Breast epithelium (tissue), 4 donors: Measurements from ENCODE around the gene RPS6KA1. TPM values are rescaled to one million over a fixed set of nuclear protein-coding genes. Genes with fewer than 3 reads are reported as not detected.
A peak's percentile ranks its signal among the peaks of the same experiment; 100 is the strongest.
"Not testable (repeated sequence)": the region's sequence is repeated elsewhere in the genome, so short reads cannot be mapped to it uniquely, and the experiment has no call there.

Experiments used
- DNase-seq, 2 donors: peaks; one replicate each; pipeline ENCODE4 v3.0.0-alpha.2; 2019; ENCODE audit warnings: low spot score in 2 of 2
- H3K27ac ChIP-seq, 2 donors: fragments of 200-600 bp; sonication (generic) in 1 of 2; one replicate each; pipeline ENCODE4 v1.5.1; 2016 to 2019; ENCODE audit warnings: mild to moderate bottlenecking in 1 of 2
- H3K27me3 ChIP-seq, 2 donors: fragments of 200-600 bp; sonication (generic) in 1 of 2; one replicate each; pipeline versions ENCODE4 v1.5.1 to v1.6.0; 2017 to 2019; ENCODE audit warnings: control low read depth in 1 of 2, mild to moderate bottlenecking in 1 of 2
- H3K36me3 ChIP-seq: fragments of 200-600 bp; one replicate; pipeline ENCODE4 v1.5.1; 2019
- H3K4me1 ChIP-seq, 2 donors: fragments of 200-600 bp; sonication (generic); one replicate each; pipeline ENCODE4 v1.5.1; 2016 to 2019; ENCODE audit warnings: control low read depth in 1 of 2
- H3K4me3 ChIP-seq, 3 donors: fragments of 200-600 bp; sonication (generic); 1 replicate in 2 of 3; 2 replicates in 1 of 3; pipeline ENCODE4 v1.5.1; 2016 to 2019; ENCODE audit warnings: mild to moderate bottlenecking in 3 of 3, moderate library complexity in 2 of 3
- H3K9me3 ChIP-seq, 2 donors: fragments of 200-600 bp; sonication (generic) in 1 of 2; one replicate each; pipeline ENCODE4 v1.5.1; 2016 to 2019; ENCODE audit warnings: control low read depth in 1 of 2
- CTCF ChIP-seq, 3 donors: fragments of 450-650 bp; IDR thresholded peaks; one replicate each; pipeline ENCODE4 v1.5.1; 2016 to 2017; ENCODE audit warnings: antibody characterized with exemption in 3 of 3, mild to moderate bottlenecking in 3 of 3, moderate library complexity in 3 of 3
- POLR2A ChIP-seq: fragments of 450-650 bp; IDR thresholded peaks from one replicate; pipeline ENCODE4 v1.6.1; 2016; ENCODE audit warnings: antibody characterized with exemption, mild to moderate bottlenecking, moderate library complexity
- POLR2AphosphoS5 ChIP-seq, 3 donors: sonication (generic); formaldehyde crosslinking; IDR thresholded peaks; one replicate each; pipeline ENCODE4 v1.6.1; 2017; ENCODE audit warnings: antibody characterized with exemption in 3 of 3
- intact Hi-C: fragments of 100-400 bp; cut with DNase I; formaldehyde crosslinking; loops from one replicate; pipeline ENCODE4 v1.15.1; 2023; ENCODE audit warnings: low total_unique reads
- total RNA-seq, 3 donors: library from RNA; depleted of rRNA; stranded (reverse); fragments of >200 nt; gene quantifications; one replicate each; pipeline ENCODE4 v1.1.0, GENCODE V29; 2016

Gene RPS6KA1
- total RNA-seq, 3 donors from 2014 or later = 12.5 to 43.0 (median 30.8) TPM

GRCh38 chr1:26581287-26581651 lies 51.7 kb downstream of the RPS6KA1 start:
- intact Hi-C loops = no loop called here
- Histone ChIP-seq H3K27me3 (no peaks in the 10 kb centered on the region), H3K27ac (no peak overlapping the region), H3K4me3 (no peak overlapping the region), H3K36me3 (no peaks in the 10 kb centered on the region), H3K9me3 (no peaks in the 10 kb centered on the region), H3K4me1 (no peaks in the 10 kb centered on the region)
- no peak for TF ChIP-seq POLR2A
- no peak for TF ChIP-seq POLR2AphosphoS5 (IDR thresholded peaks at IDR 0.05)
- no peak for TF ChIP-seq CTCF (IDR thresholded peaks at IDR 0.05)
- DNase-seq = no peak

- intact Hi-C loops = no loop called here
Observed at GRCh38 chr1:26582053-26582835, 52.7 kb downstream of the RPS6KA1 start.

GRCh38 chr1:26582836-26583460 lies 53.4 kb downstream of the RPS6KA1 start:
- H3K4me3 ChIP-seq = no peak overlapping the region
- no peaks in the 10 kb centered on the region for H3K4me1 ChIP-seq
- no peak overlapping the region for H3K27ac ChIP-seq
- peak in 1 of 2 donors; percentile 38 for DNase-seq
- TF ChIP-seq POLR2A (no peak), POLR2AphosphoS5 (IDR thresholded peaks at IDR 0.05) (no peak), CTCF (IDR thresholded peaks at IDR 0.05) (no peak)
- no peaks in the 10 kb centered on the region for H3K36me3 ChIP-seq
- H3K27me3 ChIP-seq = no peaks in the 10 kb centered on the region
- intact Hi-C loops = no loop called here
- H3K9me3 ChIP-seq = no peaks in the 10 kb centered on the region

More at GRCh38 chr1:26582053-26582835, 52.7 kb downstream of the RPS6KA1 start:
- no peaks in the 10 kb centered on the region for H3K4me1 ChIP-seq
- no peaks in the 10 kb centered on the region for H3K9me3 ChIP-seq
- no peaks in the 10 kb centered on the region for H3K27me3 ChIP-seq
- TF ChIP-seq POLR2AphosphoS5 (IDR thresholded peaks at IDR 0.05) (no peak), POLR2A (no peak), CTCF (IDR thresholded peaks at IDR 0.05) (no peak)
- no peaks in the 10 kb centered on the region for H3K36me3 ChIP-seq
- H3K27ac ChIP-seq = no peak overlapping the region
- H3K4me3 ChIP-seq = no peak overlapping the region
- peak in 1 of 2 donors; percentile 6 for DNase-seq

GRCh38 chr1:26583646-26584485 lies 54.3 kb downstream of the RPS6KA1 start:
- peak in 1 of 2 donors; percentile 0 for DNase-seq
- intact Hi-C loops = no loop called here
- Histone ChIP-seq H3K27ac (no peak overlapping the region), H3K27me3 (no peaks in the 10 kb centered on the region), H3K9me3 (peaks cover 7 to 8% of the 10 kb centered on the region in 2 donors), H3K4me3 (no peak overlapping the region), H3K36me3 (no peaks in the 10 kb centered on the region), H3K4me1 (no peaks in the 10 kb centered on the region)
- TF ChIP-seq POLR2A = no peak
- no peak for TF ChIP-seq CTCF (IDR thresholded peaks at IDR 0.05)
- no peak for TF ChIP-seq POLR2AphosphoS5 (IDR thresholded peaks at IDR 0.05)

GRCh38 chr1:26584588-26584987 lies 55.0 kb downstream of the RPS6KA1 start:
- H3K27me3 ChIP-seq, H3K4me3 ChIP-seq, intact Hi-C loops, H3K27ac ChIP-seq, H3K4me1 ChIP-seq, DNase-seq, H3K9me3 ChIP-seq, H3K36me3 ChIP-seq: not testable (repeated sequence)
